K562 (cell line): ENCODE measurements around the gene ADAR. TPM values are rescaled to one million over a fixed set of nuclear protein-coding genes. Genes with fewer than 3 reads are reported as not detected.

Experiments
- CHD4 ChIP-seq: fragments of 200-600 bp; sonication (generic); IDR thresholded peaks from 3 replicates; pipeline ENCODE4 v1.6.1; 2012; ENCODE audit warnings: low read depth, mild to moderate bottlenecking, mixed read lengths, low read length, inconsistent platforms; ENCODE audit not compliant: insufficient read depth, insufficient replicate concordance, poor library complexity, severe bottlenecking
- CTBP1 ChIP-seq: fragments of 450-650 bp; IDR thresholded peaks from 2 replicates; pipeline ENCODE4 v1.6.1; 2016; ENCODE audit warnings: borderline replicate concordance
- HCFC1 ChIP-seq: IDR thresholded peaks from 2 replicates; pipeline ENCODE4 v1.6.1; 2012; ENCODE audit warnings: low read depth, low read length, improper control_type of control experiment
- HDGF ChIP-seq: fragments of 450-650 bp; IDR thresholded peaks from 2 replicates; pipeline ENCODE4 v1.6.1; 2016
- HSF4 ChIP-seq: fragments of 250-450 bp; sonication (Bioruptor Pico); IDR thresholded peaks from 2 replicates; pipeline ENCODE4 v2.1.2; 2022; ENCODE audit warnings: mild to moderate bottlenecking, moderate library complexity, borderline replicate concordance
- NFIX ChIP-seq: fragments of 250-450 bp; sonication (Bioruptor Pico); IDR thresholded peaks from 2 replicates; pipeline ENCODE4 v1.4.0; 2020; ENCODE audit warnings: low read depth, mild to moderate bottlenecking, moderate library complexity
- POLR3A ChIP-seq: IDR thresholded peaks from 2 replicates; pipeline ENCODE4 v1.6.1; 2011; ENCODE audit warnings: borderline replicate concordance, mild to moderate bottlenecking, moderate library complexity; ENCODE audit not compliant: insufficient read length, insufficient read depth; ENCODE audit errors: extremely low read depth
- PTRF ChIP-seq: fragments of 450-650 bp; IDR thresholded peaks from 2 replicates; pipeline ENCODE4 v1.6.1; 2016; ENCODE audit warnings: mild to moderate bottlenecking, missing genetic modification characterization, missing compliant biosample characterization
- PTTG1 ChIP-seq: fragments of 450-650 bp; IDR thresholded peaks from 2 replicates; pipeline ENCODE4 v1.6.1; 2016; ENCODE audit warnings: low read depth, mild to moderate bottlenecking, missing genetic modification characterization, missing compliant biosample characterization
- SLC30A9 ChIP-seq: fragments of 250-450 bp; sonication (Bioruptor Pico); IDR thresholded peaks from 2 replicates; pipeline ENCODE4 v1.8.0; 2022; ENCODE audit warnings: mild to moderate bottlenecking, moderate library complexity
- SMARCC2 ChIP-seq: fragments of 450-650 bp; IDR thresholded peaks from 2 replicates; pipeline ENCODE4 v1.6.1; 2017; ENCODE audit warnings: antibody characterized with exemption, moderate library complexity, mild to moderate bottlenecking, low read depth
- SRSF1 ChIP-seq: fragments of 200-400 bp; formaldehyde crosslinking; IDR thresholded peaks from 2 replicates; pipeline ENCODE4 v1.6.1; 2017; ENCODE audit warnings: mild to moderate bottlenecking, low read depth, low read length, moderate library complexity
- ZC3H11A ChIP-seq: IDR thresholded peaks from 2 replicates; pipeline ENCODE4 v1.6.1; 2012; ENCODE audit warnings: low read depth, low read length, improper control_type of control experiment
- ZKSCAN1 ChIP-seq: fragments of 150-350 bp; IDR thresholded peaks from 2 replicates; pipeline ENCODE4 v1.6.1; 2016; ENCODE audit warnings: low read depth, low read length
- ZNF445 ChIP-seq: fragments of 250-450 bp; sonication (Bioruptor Pico); IDR thresholded peaks from 2 replicates; pipeline ENCODE4 v1.4.0; 2020; ENCODE audit warnings: low read depth, mild to moderate bottlenecking, moderate library complexity
- polyA plus RNA-seq, 8 experiments: library from polyadenylated mRNA; depleted of rRNA in 4 of 8; stranded (reverse) in 5 of 8; unstranded in 3 of 8; fragments of >200 nt; fragmentation: Nextera tagmentation in 2 of 8; fragmentation: Illumina TruSeq in 1 of 8; extraction: Ambion mirVana in 2 of 8; extraction: Trizol in 1 of 8; gene quantifications; 2 replicates each; pipeline versions ENCODE4 v1.2.1 to v1.2.3, GENCODE V29; 2011 to 2014; ENCODE audit warnings: inconsistent platforms in 1 of 8, missing spikeins in 1 of 8
- total RNA-seq, 7 experiments: library from RNA; depleted of rRNA in 6 of 7; stranded (reverse); fragments of >200 nt in 6 of 7; fragmentation: Illumina TruSeq in 2 of 7; extraction: Trizol in 2 of 7; gene quantifications; 2 replicates each; pipeline versions ENCODE4 v1.2.1 to v1.2.3, GENCODE V29; 2011 to 2021; ENCODE audit warnings: low replicate concordance in 1 of 7
- TF ChIP-seq, protein P1 (sequence below): fragments of 200-400 bp; formaldehyde crosslinking; IDR thresholded peaks from 2 replicates; pipeline ENCODE4 v1.6.1; 2017; ENCODE audit warnings: mild to moderate bottlenecking, low read depth, low read length, moderate library complexity
- TF ChIP-seq, protein P2 (sequence below): fragments of 450-650 bp; IDR thresholded peaks from 2 replicates; pipeline ENCODE4 v1.6.1; 2016
- TF ChIP-seq, protein P3 (sequence below), 2 experiments: fragments of 200-800 bp in 1 of 2; sonication (Bioruptor generic) in 1 of 2; sonication (generic) in 1 of 2; formaldehyde crosslinking in 1 of 2; IDR thresholded peaks in 1 of 2; conservative IDR thresholded peaks in 1 of 2; 2 replicates each; pipeline versions ENCODE4 v1.5.0 to v1.6.1; 2016 to 2020; ENCODE audit warnings: missing compliant biosample characterization in 1 of 2, missing genetic modification characterization in 1 of 2, missing genetic modification reagents in 1 of 2
- TF ChIP-seq, protein P4 (sequence below): fragments of 450-650 bp; formaldehyde crosslinking; IDR thresholded peaks from 2 replicates; pipeline ENCODE4 v1.4.0; 2020; ENCODE audit warnings: mild to moderate bottlenecking, moderate library complexity
- TF ChIP-seq, protein P5 (sequence below): conservative IDR thresholded peaks from 2 replicates; pipeline ENCODE4 v1.6.1; 2011; ENCODE audit warnings: low read depth, mild to moderate bottlenecking, low read length; ENCODE audit not compliant: control insufficient read depth

Gene ADAR
- total and polyA plus RNA-seq, 9 of the 15 experiments (the other 6 are each of a cell fraction or from before 2014, with no cell fraction given): 30.1 to 123 (median 60.2) TPM

DNA sequence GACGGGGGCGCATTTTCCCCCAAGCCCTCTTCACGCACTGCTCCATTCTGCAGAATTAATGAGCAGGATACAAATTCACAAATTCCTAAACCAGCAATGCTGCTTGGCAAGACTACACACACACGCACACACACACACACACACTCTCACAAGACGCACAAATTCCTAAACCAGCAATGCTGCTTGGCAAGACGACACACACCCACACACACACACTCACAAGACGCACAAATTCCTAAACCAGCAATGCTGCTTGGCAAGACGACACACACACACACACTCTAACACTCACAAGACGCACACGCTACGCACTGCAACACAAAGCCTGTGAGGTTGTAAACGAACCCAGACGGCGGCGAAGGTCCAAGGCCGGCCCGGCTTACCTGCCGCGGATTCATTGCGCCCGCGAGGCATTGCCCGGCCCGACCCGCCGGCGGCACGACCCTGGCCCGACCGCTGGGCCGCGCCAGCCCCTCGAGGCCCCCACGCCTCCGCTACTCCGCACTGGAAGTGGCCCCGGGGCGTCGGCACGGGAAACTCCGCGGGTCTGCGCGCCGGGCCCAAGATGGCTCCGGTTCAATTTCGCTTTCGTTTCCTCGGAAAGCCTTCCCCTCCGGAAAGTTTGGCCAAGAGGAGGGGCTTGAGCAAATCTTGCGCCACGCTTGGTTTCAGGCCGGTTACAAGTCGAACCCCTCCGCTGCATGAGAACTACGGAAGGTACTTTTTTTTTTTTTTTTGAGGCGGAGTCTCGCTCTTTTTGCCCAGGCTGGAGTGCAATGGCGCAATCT is at the start of gene ADAR (continued):
- TF ChIP-seq, protein P1, sequence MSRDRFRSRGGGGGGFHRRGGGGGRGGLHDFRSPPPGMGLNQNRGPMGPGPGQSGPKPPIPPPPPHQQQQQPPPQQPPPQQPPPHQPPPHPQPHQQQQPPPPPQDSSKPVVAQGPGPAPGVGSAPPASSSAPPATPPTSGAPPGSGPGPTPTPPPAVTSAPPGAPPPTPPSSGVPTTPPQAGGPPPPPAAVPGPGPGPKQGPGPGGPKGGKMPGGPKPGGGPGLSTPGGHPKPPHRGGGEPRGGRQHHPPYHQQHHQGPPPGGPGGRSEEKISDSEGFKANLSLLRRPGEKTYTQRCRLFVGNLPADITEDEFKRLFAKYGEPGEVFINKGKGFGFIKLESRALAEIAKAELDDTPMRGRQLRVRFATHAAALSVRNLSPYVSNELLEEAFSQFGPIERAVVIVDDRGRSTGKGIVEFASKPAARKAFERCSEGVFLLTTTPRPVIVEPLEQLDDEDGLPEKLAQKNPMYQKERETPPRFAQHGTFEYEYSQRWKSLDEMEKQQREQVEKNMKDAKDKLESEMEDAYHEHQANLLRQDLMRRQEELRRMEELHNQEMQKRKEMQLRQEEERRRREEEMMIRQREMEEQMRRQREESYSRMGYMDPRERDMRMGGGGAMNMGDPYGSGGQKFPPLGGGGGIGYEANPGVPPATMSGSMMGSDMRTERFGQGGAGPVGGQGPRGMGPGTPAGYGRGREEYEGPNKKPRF: no peak
- TF ChIP-seq PTRF (tag) (no peak), HCFC1 (peak; percentile 37), ZNF445 (CRISPR knock-in tag) (no peak), SRSF1 (no peak), CTBP1 (peak; percentile 46; the same call in 1 of the 2 replicates), HSF4 (no peak), ZC3H11A (no peak), NFIX (CRISPR knock-in tag) (no peak), PTTG1 (tag) (no peak), SLC30A9 (no peak), CHD4 (no peak), HDGF (0 out of 2 replicates have a peak, but pooled peaks have one; percentile 77), POLR3A (no peak), ZKSCAN1 (no peak), SMARCC2 (no peak)
- TF ChIP-seq, protein P2, sequence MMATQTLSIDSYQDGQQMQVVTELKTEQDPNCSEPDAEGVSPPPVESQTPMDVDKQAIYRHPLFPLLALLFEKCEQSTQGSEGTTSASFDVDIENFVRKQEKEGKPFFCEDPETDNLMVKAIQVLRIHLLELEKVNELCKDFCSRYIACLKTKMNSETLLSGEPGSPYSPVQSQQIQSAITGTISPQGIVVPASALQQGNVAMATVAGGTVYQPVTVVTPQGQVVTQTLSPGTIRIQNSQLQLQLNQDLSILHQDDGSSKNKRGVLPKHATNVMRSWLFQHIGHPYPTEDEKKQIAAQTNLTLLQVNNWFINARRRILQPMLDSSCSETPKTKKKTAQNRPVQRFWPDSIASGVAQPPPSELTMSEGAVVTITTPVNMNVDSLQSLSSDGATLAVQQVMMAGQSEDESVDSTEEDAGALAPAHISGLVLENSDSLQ: no peak
- TF ChIP-seq, protein P3, sequence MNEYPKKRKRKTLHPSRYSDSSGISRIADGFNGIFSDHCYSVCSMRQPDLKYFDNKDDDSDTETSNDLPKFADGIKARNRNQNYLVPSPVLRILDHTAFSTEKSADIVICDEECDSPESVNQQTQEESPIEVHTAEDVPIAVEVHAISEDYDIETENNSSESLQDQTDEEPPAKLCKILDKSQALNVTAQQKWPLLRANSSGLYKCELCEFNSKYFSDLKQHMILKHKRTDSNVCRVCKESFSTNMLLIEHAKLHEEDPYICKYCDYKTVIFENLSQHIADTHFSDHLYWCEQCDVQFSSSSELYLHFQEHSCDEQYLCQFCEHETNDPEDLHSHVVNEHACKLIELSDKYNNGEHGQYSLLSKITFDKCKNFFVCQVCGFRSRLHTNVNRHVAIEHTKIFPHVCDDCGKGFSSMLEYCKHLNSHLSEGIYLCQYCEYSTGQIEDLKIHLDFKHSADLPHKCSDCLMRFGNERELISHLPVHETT (CRISPR knock-in tag; conservative IDR thresholded peaks at IDR 0.05 in 1 of 2, IDR thresholded peaks at IDR 0.05 in 1 of 2): no peak
- TF ChIP-seq, protein P4, sequence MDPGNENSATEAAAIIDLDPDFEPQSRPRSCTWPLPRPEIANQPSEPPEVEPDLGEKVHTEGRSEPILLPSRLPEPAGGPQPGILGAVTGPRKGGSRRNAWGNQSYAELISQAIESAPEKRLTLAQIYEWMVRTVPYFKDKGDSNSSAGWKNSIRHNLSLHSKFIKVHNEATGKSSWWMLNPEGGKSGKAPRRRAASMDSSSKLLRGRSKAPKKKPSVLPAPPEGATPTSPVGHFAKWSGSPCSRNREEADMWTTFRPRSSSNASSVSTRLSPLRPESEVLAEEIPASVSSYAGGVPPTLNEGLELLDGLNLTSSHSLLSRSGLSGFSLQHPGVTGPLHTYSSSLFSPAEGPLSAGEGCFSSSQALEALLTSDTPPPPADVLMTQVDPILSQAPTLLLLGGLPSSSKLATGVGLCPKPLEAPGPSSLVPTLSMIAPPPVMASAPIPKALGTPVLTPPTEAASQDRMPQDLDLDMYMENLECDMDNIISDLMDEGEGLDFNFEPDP: no peak
- TF ChIP-seq, protein P5, sequence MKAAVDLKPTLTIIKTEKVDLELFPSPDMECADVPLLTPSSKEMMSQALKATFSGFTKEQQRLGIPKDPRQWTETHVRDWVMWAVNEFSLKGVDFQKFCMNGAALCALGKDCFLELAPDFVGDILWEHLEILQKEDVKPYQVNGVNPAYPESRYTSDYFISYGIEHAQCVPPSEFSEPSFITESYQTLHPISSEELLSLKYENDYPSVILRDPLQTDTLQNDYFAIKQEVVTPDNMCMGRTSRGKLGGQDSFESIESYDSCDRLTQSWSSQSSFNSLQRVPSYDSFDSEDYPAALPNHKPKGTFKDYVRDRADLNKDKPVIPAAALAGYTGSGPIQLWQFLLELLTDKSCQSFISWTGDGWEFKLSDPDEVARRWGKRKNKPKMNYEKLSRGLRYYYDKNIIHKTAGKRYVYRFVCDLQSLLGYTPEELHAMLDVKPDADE: 0 out of 2 replicates have a peak, but pooled peaks have one; percentile 37
